HepG2 (cell line): Measurements from ENCODE around the gene GZF1. TPM values are rescaled to one million over a fixed set of nuclear protein-coding genes. Genes with fewer than 3 reads are reported as not detected.

Experiments used
- DZIP1 ChIP-seq: sonication (generic); formaldehyde crosslinking; IDR thresholded peaks from 2 replicates; pipeline ENCODE4 v1.5.0; 2020; ENCODE audit warnings: mild to moderate bottlenecking, missing genetic modification reagents
- GPN1 ChIP-seq: sonication (generic); formaldehyde crosslinking; IDR thresholded peaks from 2 replicates; pipeline ENCODE4 v1.5.1; 2020; ENCODE audit warnings: missing genetic modification reagents, borderline replicate concordance
- HNF4A ChIP-seq: sonication (generic); formaldehyde crosslinking; IDR thresholded peaks from 2 replicates; pipeline ENCODE4 v1.4.0; 2020; ENCODE audit warnings: missing genetic modification reagents
- IRF1 ChIP-seq: sonication (generic); formaldehyde crosslinking; IDR thresholded peaks from 2 replicates; pipeline ENCODE4 v1.4.0; 2020; ENCODE audit warnings: low read depth, mild to moderate bottlenecking, missing genetic modification reagents
- JUND ChIP-seq: sonication (generic); formaldehyde crosslinking; IDR thresholded peaks from 2 replicates; pipeline ENCODE4 v1.8.0; 2022; ENCODE audit warnings: mild to moderate bottlenecking, missing genetic modification reagents
- MLXIP ChIP-seq: sonication (generic); formaldehyde crosslinking; IDR thresholded peaks from 2 replicates; pipeline ENCODE4 v1.9.0; 2021; ENCODE audit warnings: missing genetic modification reagents, borderline replicate concordance
- NR2F1 ChIP-seq, 2 experiments: fragments of 450-650 bp in 1 of 2; formaldehyde crosslinking in 1 of 2; IDR thresholded peaks; 2 replicates each; pipeline versions ENCODE4 v1.5.0 to v1.6.1; 2016 to 2020; ENCODE audit warnings: mild to moderate bottlenecking in 1 of 2, missing compliant biosample characterization in 1 of 2, missing genetic modification reagents in 1 of 2, moderate library complexity in 1 of 2
- NRL ChIP-seq: sonication (generic); formaldehyde crosslinking; IDR thresholded peaks from 2 replicates; pipeline ENCODE4 v1.5.0; 2020; ENCODE audit warnings: missing genetic modification reagents, mild to moderate bottlenecking, moderate library complexity, borderline replicate concordance
- RFXAP ChIP-seq: sonication (generic); formaldehyde crosslinking; IDR thresholded peaks from 2 replicates; pipeline ENCODE4 v1.4.0; 2020; ENCODE audit warnings: missing genetic modification reagents, borderline replicate concordance
- SMYD3 ChIP-seq: sonication (generic); formaldehyde crosslinking; IDR thresholded peaks from 2 replicates; pipeline ENCODE4 v1.8.1; 2023; ENCODE audit warnings: mild to moderate bottlenecking, missing genetic modification reagents
- ZFP37 ChIP-seq: sonication (generic); formaldehyde crosslinking; IDR thresholded peaks from 2 replicates; pipeline ENCODE4 v1.4.0; 2020; ENCODE audit warnings: missing genetic modification reagents, borderline replicate concordance
- ZNF597 ChIP-seq: sonication (generic); formaldehyde crosslinking; IDR thresholded peaks from 2 replicates; pipeline ENCODE4 v1.5.0; 2020; ENCODE audit warnings: missing genetic modification reagents
- ZNF605 ChIP-seq: sonication (generic); formaldehyde crosslinking; IDR thresholded peaks from 2 replicates; pipeline ENCODE4 v1.8.0; 2022; ENCODE audit warnings: mild to moderate bottlenecking, missing genetic modification reagents
- ZNF710 ChIP-seq: sonication (generic); formaldehyde crosslinking; IDR thresholded peaks from 2 replicates; pipeline ENCODE4 v1.5.0; 2020; ENCODE audit warnings: mild to moderate bottlenecking, missing genetic modification reagents, borderline replicate concordance
- ZNF878 ChIP-seq: sonication (generic); formaldehyde crosslinking; IDR thresholded peaks from 2 replicates; pipeline ENCODE4 v1.8.1; 2023; ENCODE audit warnings: mild to moderate bottlenecking, missing genetic modification reagents, moderate library complexity
- ZSCAN30 ChIP-seq: sonication (generic); formaldehyde crosslinking; IDR thresholded peaks from 2 replicates; pipeline ENCODE4 v1.5.0; 2020; ENCODE audit warnings: mild to moderate bottlenecking, missing genetic modification reagents
- ZSCAN9 ChIP-seq: IDR thresholded peaks from 2 replicates; pipeline ENCODE4 v1.6.1; 2016; ENCODE audit warnings: borderline replicate concordance
- polyA plus RNA-seq, 8 experiments: library from polyadenylated mRNA; depleted of rRNA in 3 of 8; stranded (reverse) in 7 of 8; unstranded in 1 of 8; fragments of >200 nt; fragmentation: Illumina TruSeq in 4 of 8; extraction: Trizol in 4 of 8; gene quantifications; 2 replicates each; pipeline versions ENCODE4 v1.2.1 to v1.2.3, GENCODE V29; 2011 to 2016; ENCODE audit warnings: low read depth in 4 of 8, missing spikeins in 1 of 8, mixed read lengths in 1 of 8; ENCODE audit not compliant: insufficient read depth in 1 of 8
- total RNA-seq, 5 experiments: library from RNA; depleted of rRNA; stranded (reverse); fragments of >200 nt; fragmentation: Illumina TruSeq; extraction: Trizol; gene quantifications; 2 replicates each; pipeline ENCODE4 v1.2.3, GENCODE V29; 2016; ENCODE audit warnings: low read depth in 1 of 5

The GZF1 gene
- total and polyA plus RNA-seq, 2 of the 13 experiments (the other 11 are each of a cell fraction or from before 2014, with no cell fraction given), result 16.9 to 26.0 TPM

- TF ChIP-seq MLXIP (peak; percentile 70; the same call in 1 of the 2 replicates), JUND (no peak), NR2F1 (CRISPR knock-in tag; IDR thresholded peaks at IDR 0.05) (0 out of 4 replicates have a peak, but pooled peaks of 1 of the 2 experiments have one; percentile 25), ZNF878 (CRISPR knock-in tag) (no peak), IRF1 (no peak), NRL (CRISPR knock-in tag) (0 out of 2 replicates have a peak, but pooled peaks have one; percentile 20), ZSCAN9 (CRISPR knock-in tag) (peak; percentile 45; the same call in 1 of the 2 replicates), GPN1 (CRISPR knock-in tag) (peak; percentile 91), ZSCAN30 (CRISPR knock-in tag) (no peak), HNF4A (no peak), SMYD3 (CRISPR knock-in tag) (0 out of 2 replicates have a peak, but pooled peaks have one; percentile 51), ZNF605 (CRISPR knock-in tag) (peak; percentile 61; the same call in 1 of the 2 replicates), RFXAP (CRISPR knock-in tag) (peak; percentile 70; the same call in 1 of the 2 replicates), DZIP1 (CRISPR knock-in tag) (0 out of 2 replicates have a peak, but pooled peaks have one; percentile 35), ZFP37 (CRISPR knock-in tag) (peak; percentile 60; the same call in 1 of the 2 replicates), ZNF710 (no peak), ZNF597 (CRISPR knock-in tag) (peak; percentile 94; the same call in 1 of the 2 replicates)
These were observed 59.3 kb downstream of the GZF1 start, which contains the start of gene NAPB (continued) for GRCh38 chr20:23420943-23421931.
